Pancreas (tissue), 10 donors: Measurements from ENCODE around the gene PREP. TPM values are rescaled to one million over a fixed set of nuclear protein-coding genes. Genes with fewer than 3 reads are reported as not detected.

Source experiments
- ATAC-seq, 4 donors: fragments of 200-7000 bp; cut with Tn5 transposase; one replicate each; pipeline versions ENCODE4 v1.8.0 to v1.9.1; 2020; ENCODE audit warnings: mild to moderate bottlenecking in 4 of 4, moderate library complexity in 4 of 4
- DNase-seq, 6 donors: peaks; one replicate each; pipeline ENCODE4 v3.0.0-alpha.2; 2020
- FAIRE-seq: peaks from 2 replicates; lab custom pipeline; 2012; peaks lifted over from hg19 to GRCh38; lab: Jason Lieb, UNC
- H3K27ac ChIP-seq, 4 donors: fragments of 200-600 bp; sonication (generic); 1 replicate in 3 of 4; 2 replicates in 1 of 4; pipeline versions ENCODE4 v1.5.0 to v1.8.0; 2020
- H3K27me3 ChIP-seq, 4 donors: fragments of 200-600 bp; one replicate each; pipeline ENCODE4 v1.8.0; 2021
- H3K36me3 ChIP-seq, 3 donors: fragments of 200-600 bp; sonication (generic) in 1 of 3; one replicate each; pipeline versions ENCODE4 v1.5.0 to v1.8.0; 2020 to 2021
- H3K4me1 ChIP-seq, 3 donors: fragments of 200-600 bp; one replicate each; pipeline ENCODE4 v1.8.0; 2021
- H3K4me3 ChIP-seq, 4 donors: fragments of 200-600 bp; sonication (generic) in 2 of 4; one replicate each; pipeline versions ENCODE4 v1.5.0 to v1.8.0; 2020 to 2021
- H3K9me3 ChIP-seq, 4 donors: fragments of 200-600 bp; one replicate each; pipeline ENCODE4 v1.8.0; 2021
- WGBS, 2 donors: extraction: QIAGEN DNeasy Blood & Tissue Kit; methylation state at CpG; one replicate each; pipeline ENCODE4 v1.1.7; 2013; 5-methylcytosine and 5-hydroxymethylcytosine counted together
- intact Hi-C, 3 donors: fragments of 100-400 bp; cut with DNase I; formaldehyde crosslinking; loops; one replicate each; pipeline versions ENCODE4 v1.11.1 to v1.14.2; 2022
- polyA plus RNA-seq, 2 donors: library from polyadenylated mRNA; stranded (reverse); fragments of 200-250 nt; gene quantifications; one replicate each; pipeline ENCODE4 v1.2.3, GENCODE V29; 2013
- total RNA-seq, 6 donors: library from RNA; stranded (reverse); fragmentation: NEBNext Ultra II Directional in 4 of 6; extraction: Animal tissue kit (Norgen Biotek cat#: 25700) in 4 of 6; gene quantifications; one replicate each; pipeline versions ENCODE4 v1.2.1 to v1.2.4, GENCODE V29; 2021 to 2023
- TF ChIP-seq, protein P1 (sequence below), 4 donors: fragments of 200-600 bp; sonication (generic) in 3 of 4; IDR thresholded peaks; one replicate each; pipeline versions ENCODE4 v1.5.0 to v1.8.0; 2021; ENCODE audit warnings: antibody characterized with exemption in 4 of 4
- donor health status: healthy with polysubstance abuse.
- donor health status: DM: no; HTN: no; CAD: no; lungs with moderate emphysema.
- donor health status: DM: no; HTN: no; CAD: no.
- donor health status: control.
- donor health status: control.
- donor health status: Bipolar disorder and iron deficiency.
- donor health status: DM: yes; HTN: yes; CAD: no.
- donor health status: DM: no; HTN: no; CAD: no.
- donor health status: DM: no; HTN: no; CAD: no.
- donor health status: DM: yes; HTN: yes; CAD: no.

The PREP gene
- total and polyA plus RNA-seq, 8 donors, result 7.6 to 16.5 (median 11.5) TPM

DNA sequence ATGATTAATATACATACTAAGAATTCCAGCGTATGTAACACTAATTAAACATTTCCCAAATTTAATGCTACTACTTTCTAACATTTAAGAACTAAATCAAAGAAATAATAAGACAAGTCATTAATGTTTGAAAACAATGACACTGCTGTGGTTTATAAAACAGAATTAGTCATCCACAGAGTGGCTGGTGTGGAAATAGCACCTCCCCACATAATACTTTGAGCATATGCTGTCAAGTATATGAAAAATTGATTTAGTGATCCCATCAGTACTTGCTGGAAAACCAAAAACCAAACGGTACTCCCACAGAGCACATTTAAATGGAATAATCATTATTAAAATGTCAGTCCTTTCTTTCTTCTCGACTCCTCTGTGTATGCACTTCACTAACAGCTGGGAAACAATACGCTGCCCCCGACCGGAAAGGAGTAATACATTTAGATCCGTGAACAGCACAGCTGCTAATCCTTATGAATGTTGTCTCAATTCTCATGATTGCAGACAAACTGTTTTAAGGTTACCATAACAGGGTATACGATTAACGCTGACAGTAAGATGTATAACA lies 78.4 kb downstream of the PREP start:
- intact Hi-C loops, result no loop called here
- no peak overlapping the region for H3K27ac ChIP-seq
- TF ChIP-seq, protein P1, sequence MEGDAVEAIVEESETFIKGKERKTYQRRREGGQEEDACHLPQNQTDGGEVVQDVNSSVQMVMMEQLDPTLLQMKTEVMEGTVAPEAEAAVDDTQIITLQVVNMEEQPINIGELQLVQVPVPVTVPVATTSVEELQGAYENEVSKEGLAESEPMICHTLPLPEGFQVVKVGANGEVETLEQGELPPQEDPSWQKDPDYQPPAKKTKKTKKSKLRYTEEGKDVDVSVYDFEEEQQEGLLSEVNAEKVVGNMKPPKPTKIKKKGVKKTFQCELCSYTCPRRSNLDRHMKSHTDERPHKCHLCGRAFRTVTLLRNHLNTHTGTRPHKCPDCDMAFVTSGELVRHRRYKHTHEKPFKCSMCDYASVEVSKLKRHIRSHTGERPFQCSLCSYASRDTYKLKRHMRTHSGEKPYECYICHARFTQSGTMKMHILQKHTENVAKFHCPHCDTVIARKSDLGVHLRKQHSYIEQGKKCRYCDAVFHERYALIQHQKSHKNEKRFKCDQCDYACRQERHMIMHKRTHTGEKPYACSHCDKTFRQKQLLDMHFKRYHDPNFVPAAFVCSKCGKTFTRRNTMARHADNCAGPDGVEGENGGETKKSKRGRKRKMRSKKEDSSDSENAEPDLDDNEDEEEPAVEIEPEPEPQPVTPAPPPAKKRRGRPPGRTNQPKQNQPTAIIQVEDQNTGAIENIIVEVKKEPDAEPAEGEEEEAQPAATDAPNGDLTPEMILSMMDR (IDR thresholded peaks at IDR 0.05), result no peak
- no peak for FAIRE-seq
- ATAC-seq, result no peak
- WGBS, 2 donors, result 72 to 73% methylated on average over 9 of the region's 9 CpGs
- no peaks in the 10 kb centered on the region for H3K36me3 ChIP-seq
- peaks cover 7 to 17% (median 8%) of the 10 kb centered on the region in 3 donors for H3K4me1 ChIP-seq
- no peaks in the 10 kb centered on the region for H3K27me3 ChIP-seq
- DNase-seq, result no peak
- no peak overlapping the region for H3K4me3 ChIP-seq
- H3K9me3 ChIP-seq, result no peaks in the 10 kb centered on the region

DNA sequence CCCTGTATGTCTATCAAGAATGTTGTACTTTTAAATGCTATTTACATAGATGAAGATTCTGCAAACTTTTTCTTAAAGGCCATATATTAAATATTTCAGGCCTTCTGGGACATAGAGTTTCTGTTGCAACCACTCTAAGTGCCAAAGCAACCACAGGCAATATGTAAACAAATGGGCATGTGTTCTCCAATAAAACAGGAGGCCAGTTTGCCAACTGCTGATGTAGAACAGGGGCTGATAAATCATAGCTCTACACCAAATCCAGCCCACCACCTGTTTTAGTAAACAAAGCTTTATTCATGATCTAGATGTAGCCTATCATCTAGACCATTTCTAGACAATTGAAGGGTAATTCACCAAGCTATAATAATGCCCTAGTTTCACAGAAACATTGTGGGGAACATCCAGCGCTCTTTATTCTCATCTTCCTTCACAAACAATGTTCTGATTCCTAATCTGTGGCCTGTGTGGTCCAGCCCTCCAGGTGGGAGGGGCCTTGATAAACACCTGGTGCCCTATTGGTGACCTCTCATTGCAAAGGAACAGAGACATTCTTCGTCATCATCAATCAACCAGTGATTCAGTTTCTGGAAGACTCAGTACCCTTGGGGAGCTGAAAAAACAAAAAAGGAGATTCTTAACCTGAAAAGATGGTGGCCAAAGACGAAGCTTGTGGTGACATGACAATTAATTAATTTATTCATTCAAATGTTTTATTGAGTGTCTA lies 80.2 kb downstream of the PREP start:
- intact Hi-C loops, result no loop called here
- no peak for DNase-seq
- FAIRE-seq, result no peak
- H3K27ac ChIP-seq, result no peak overlapping the region
- peaks cover 7 to 17% (median 8%) of the 10 kb centered on the region in 3 donors for H3K4me1 ChIP-seq
- WGBS, 2 donors, result 95 to 96% methylated on average over 3 of the region's 3 CpGs
- no peaks in the 10 kb centered on the region for H3K27me3 ChIP-seq
- H3K9me3 ChIP-seq, result no peaks in the 10 kb centered on the region
- ATAC-seq, result no peak
- H3K4me3 ChIP-seq, result no peak overlapping the region
- H3K36me3 ChIP-seq, result no peaks in the 10 kb centered on the region
- TF ChIP-seq, protein P1 (IDR thresholded peaks at IDR 0.05), result no peak

DNA sequence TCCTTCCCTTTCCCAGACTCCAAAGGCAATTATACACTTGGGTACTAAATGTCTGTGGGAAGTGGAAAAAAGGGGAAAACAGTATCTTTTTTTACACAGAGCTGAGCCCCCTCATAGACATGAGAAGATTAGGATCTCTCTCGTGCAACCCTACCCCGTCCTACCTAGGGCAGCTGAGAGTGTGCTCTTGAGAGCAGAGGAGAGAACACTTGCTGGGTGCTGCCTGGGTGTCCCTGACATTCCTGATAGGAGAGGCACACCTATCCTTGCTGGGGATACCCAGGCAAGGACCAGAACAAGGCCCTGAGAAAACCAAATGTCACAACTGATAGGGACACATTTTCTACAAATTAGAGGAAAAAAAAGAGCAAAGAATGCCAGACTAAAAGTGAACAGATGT lies 81.2 kb downstream of the PREP start:
- no peaks in the 10 kb centered on the region for H3K27me3 ChIP-seq
- ATAC-seq (no peak), FAIRE-seq (no peak), DNase-seq (no peak)
- no peak overlapping the region for H3K27ac ChIP-seq
- intact Hi-C loops, result no loop called here
- TF ChIP-seq, protein P1 (IDR thresholded peaks at IDR 0.05), result no peak
- no peaks in the 10 kb centered on the region for H3K9me3 ChIP-seq
- H3K4me3 ChIP-seq, result no peak overlapping the region
- WGBS, 2 donors, result 87 to 95% methylated on average over 2 of the region's 2 CpGs
- H3K4me1 ChIP-seq, result peaks cover 6 to 17% (median 8%) of the 10 kb centered on the region in 3 donors
- no peaks in the 10 kb centered on the region for H3K36me3 ChIP-seq

DNA sequence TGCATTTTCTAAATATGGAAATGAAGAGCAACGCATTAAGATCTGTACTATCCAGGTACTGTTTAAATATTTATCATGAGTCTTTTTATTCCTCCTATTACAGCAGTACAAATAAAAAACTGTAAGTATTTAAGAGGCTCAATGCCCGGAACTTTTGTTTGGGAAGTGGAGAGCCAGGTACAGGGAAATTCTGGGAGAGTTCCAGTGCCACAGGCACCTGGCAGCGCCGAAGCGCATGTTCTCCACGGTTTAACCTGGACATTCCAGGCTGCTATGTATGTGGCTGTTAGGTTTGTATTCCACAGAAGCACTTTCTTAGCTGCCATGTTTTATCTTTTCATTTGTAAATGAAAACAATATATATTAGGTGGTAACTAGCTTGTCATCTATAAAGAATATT lies 81.7 kb downstream of the PREP start:
- TF ChIP-seq, protein P1 (IDR thresholded peaks at IDR 0.05), result no peak
- Histone ChIP-seq H3K4me3 (no peak overlapping the region), H3K36me3 (no peaks in the 10 kb centered on the region), H3K9me3 (no peaks in the 10 kb centered on the region), H3K4me1 (peaks cover 1 to 17% (median 7%) of the 10 kb centered on the region in 3 donors), H3K27me3 (no peaks in the 10 kb centered on the region), H3K27ac (no peak overlapping the region)
- FAIRE-seq (no peak), ATAC-seq (peak; percentile 66 to 80 (median 80)), DNase-seq (peak in 1 of 6 donors; percentile 26)
- whole genome bisulfite sequencing, 2 donors, result 45 to 49% methylated on average over 6 of the region's 6 CpGs
- intact Hi-C loops, result no loop called here

DNA sequence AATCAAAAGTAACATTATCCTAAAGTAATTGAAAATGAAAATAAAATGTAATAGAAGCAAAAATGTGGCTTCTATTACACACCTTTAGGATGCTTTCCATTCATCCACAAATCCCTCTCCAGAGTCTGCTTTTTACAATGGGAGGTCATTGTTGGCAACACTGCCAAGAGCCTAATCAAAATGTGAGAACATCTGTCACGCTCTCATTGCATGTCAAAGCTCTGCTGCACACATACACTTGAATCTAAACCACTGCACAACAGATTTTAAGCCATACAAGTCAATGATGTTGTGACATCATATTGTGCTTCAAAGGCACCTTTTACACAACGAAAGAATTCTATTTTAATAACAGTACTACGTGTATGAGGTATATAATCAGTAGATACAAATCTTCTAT lies 82.1 kb downstream of the PREP start:
- Histone ChIP-seq H3K36me3 (no peaks in the 10 kb centered on the region), H3K27ac (no peak overlapping the region), H3K4me3 (no peak overlapping the region), H3K4me1 (peaks cover 0 to 17% (median 3%) of the 10 kb centered on the region in 3 donors), H3K9me3 (no peaks in the 10 kb centered on the region), H3K27me3 (no peaks in the 10 kb centered on the region)
- peak; percentile 63 to 84 (median 80) for ATAC-seq
- intact Hi-C loops, result no loop called here
- 31 to 42% methylated on average over 3 of the region's 3 CpGs for WGBS, 2 donors
- no peak for FAIRE-seq
- DNase-seq, result peak in 1 of 6 donors; percentile 22
- TF ChIP-seq, protein P1 (IDR thresholded peaks at IDR 0.05), result no peak
